H54 (cell line): ENCODE results near the gene GLRX5.

Source experiments
- DNase-seq: peaks from one replicate; pipeline ENCODE4 v3.0.0; 2011; ENCODE audit warnings: low spot score, mixed read lengths; ENCODE audit not compliant: insufficient read length
- FAIRE-seq: peaks from 3 replicates; lab custom pipeline; 2011; peaks lifted over from hg19 to GRCh38; lab: Jason Lieb, UNC
- POLR2A ChIP-seq: IDR thresholded peaks from 2 replicates; pipeline ENCODE4 v1.6.1; 2011; ENCODE audit warnings: low read depth, mild to moderate bottlenecking, low read length

Gene GLRX5

DNA sequence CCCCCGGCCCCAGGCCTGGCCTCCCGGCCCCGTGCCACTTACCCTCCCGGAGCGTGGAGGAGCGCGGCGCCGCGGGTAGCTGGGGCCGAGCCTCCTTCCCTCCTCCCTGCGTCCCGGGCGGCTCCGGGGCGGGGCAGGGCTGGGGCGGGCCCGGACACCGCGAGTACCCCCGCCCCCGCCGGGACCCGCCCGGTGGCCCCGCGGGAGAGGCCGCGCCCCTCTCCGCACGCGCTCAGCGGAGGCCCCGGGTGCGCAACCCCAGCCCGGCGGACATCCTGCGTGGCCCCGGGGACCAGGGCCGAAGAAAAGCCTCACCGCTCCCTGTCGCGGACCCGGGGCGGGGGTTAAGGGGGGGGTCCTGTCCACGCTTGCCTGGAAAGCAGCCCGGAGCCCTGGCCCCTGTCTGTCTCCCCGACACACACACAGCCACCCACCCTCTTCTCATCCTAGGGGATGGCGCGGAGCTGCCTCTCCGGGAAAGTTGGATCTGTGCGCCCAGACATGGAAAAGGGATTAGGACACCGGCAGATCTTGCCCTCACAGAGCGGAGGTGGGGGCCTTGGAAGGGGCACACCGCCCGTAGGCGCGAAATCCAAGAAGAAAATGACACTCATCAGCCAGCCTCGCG, 18.2 kb upstream of the GLRX5 start, which contains the start of gene SYNE3:
Gene SYNE3, minus strand, starts transcription at position 97 of the 628 bp plus-strand sequence. CDS start 40,829 bp downstream, outside the sequence.
- DNase-seq (no peak), FAIRE-seq (no peak)
- no peak for TF ChIP-seq POLR2A

GRCh38 chr14:95518045-95518751, 16.7 kb upstream of the GLRX5 start:
- DNase-seq (no peak), FAIRE-seq (no peak)
- TF ChIP-seq POLR2A: no peak

DNA sequence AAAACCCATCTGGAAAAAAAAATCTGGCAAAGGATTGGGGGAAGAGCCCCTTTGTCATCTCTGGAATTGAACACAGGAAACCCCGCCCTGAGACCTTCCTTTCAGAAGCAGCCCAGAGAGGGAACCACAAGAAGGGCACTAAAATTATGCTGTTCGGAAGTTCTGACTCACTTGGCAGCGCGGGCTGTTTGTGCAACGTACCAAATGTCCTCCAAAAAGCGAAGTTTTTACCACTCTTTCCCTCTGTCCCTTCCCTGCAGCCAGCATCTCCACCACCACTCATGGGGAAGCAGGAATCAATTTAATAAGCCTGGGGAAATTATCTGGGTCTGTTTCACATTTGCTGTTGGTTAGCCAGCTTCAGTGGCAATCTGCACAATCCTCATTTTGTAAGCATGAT, 15.2 kb upstream of the GLRX5 start:
- FAIRE-seq: peak; percentile 75
- DNase-seq: peak; percentile 78
- TF ChIP-seq POLR2A: no peak

- DNase-seq: no peak
- peak; percentile 45 for FAIRE-seq
- no peak for TF ChIP-seq POLR2A
Measured at GRCh38 chr14:95520346-95520745, 14.5 kb upstream of the GLRX5 start.

DNA sequence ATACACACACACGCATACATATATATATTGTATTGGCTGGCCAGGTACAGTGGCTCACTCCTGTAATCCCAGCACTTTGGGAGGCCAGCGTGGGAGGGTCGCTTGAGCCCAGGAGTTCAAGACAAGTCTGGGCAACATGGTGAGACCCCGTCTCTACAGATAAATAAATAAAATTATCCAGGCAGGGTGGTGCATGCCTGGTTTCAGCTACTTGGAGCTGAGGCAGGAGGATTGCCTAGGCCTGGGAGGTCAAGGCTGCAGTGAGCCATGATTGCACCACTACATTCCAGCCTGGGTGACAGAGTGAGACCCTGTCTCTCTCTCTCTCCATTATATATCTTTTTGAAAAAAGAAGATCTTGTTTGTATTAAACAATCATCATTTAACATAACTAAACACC, 13.8 kb upstream of the GLRX5 start:
- FAIRE-seq (no peak), DNase-seq (no peak)
- TF ChIP-seq POLR2A: no peak

- FAIRE-seq (no peak), DNase-seq (no peak)
- no peak for TF ChIP-seq POLR2A
Measured at GRCh38 chr14:95522116-95522515, 12.7 kb upstream of the GLRX5 start.

GRCh38 chr14:95522556-95522955, 12.3 kb upstream of the GLRX5 start:
- FAIRE-seq: no peak
- TF ChIP-seq POLR2A: no peak

GRCh38 chr14:95523051-95523814, 11.6 kb upstream of the GLRX5 start:
- peak; percentile 36 for FAIRE-seq
- no peak for TF ChIP-seq POLR2A
- no peak for DNase-seq

More at GRCh38 chr14:95522556-95522955, 12.3 kb upstream of the GLRX5 start:
- no peak for DNase-seq

DNA sequence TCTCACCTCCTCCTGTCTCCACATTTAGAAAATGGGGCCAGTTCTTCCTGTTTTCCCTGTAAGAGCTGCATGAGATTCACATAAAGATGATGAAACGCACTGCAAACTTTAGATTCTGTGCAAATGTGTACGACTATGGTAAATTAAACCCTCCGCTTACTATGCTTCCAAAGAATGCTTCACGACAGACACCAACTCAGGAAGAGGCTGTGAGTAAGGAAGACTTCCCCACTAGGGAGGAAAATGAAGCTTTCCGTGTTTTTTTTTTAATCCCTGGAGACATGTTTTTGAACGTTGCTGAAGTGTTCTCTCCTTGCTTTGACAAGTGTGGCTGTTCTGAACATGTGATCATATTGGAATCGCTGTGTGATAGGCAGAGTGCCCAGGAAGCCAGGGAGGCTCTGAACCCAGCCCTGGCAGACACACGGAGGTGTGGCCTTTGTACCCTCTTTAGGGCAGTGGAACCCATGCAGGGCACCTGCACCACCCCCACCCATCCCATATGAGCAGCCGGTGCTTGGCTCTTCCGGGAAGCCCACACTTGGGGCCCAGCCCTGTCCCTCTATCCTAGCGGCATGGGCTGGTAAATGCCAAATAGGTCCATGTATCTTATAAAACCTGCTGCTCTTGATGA, 10.9 kb upstream of the GLRX5 start:
- DNase-seq (no peak), FAIRE-seq (no peak)
- no peak for TF ChIP-seq POLR2A

DNA sequence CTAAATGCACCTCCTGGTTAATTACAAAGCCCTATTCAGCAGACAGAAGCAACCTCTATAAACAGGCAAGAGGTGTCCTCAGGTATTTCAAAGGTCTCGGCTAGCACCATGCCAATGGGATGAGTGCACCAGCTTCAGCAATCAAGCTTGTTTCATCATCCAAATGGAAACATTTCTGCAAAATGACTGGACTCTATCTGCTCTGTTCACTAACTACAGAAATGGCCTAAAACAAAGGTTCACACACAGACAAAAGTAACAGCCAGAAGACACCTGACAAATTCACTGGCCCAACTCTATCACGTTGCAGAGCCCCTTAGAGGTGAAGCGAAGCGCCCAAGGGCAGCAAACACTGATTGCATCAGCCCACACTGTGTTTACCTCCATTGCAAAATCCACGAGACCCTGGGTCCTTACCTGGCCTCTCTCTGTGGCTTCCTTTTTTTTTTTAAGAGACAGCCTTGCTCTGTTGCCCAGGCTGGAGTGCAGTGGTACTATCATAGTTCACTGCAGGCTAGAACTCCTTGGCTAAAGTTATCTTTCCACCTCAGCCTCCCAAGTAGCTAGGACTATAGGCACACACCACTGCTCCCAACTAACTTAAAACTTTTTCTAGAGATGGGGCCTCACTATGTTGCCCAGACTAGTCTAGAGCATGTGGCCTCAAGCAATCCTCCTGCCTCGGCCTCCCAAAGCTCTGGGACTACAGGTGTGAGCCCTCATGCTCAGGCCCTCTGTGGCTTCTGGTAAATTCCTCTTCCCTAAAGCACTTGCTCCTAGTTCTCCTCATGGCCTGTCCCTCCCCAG, 9.9 kb upstream of the GLRX5 start:
- FAIRE-seq (peak; percentile 82), DNase-seq (no peak)
- no peak for TF ChIP-seq POLR2A

DNA sequence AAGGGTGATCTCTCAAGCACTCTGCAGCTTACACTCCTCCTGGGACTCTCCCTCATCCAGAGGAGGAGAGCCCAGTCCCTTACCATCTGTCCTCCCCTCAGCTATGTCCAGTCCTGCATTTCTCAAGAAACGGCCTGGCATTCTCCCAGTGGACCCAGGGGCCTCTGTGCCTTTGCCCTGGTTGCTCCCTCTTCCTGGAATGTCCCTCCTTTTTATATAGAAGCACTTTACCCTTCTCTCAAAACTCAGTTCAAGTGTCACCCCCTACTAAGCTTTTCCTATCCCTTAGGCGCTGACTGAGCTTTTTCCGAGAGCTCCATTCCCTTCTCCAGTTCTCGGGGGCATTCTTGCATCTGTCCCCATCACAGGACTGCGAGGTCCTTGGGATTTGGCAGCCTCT, 8.9 kb upstream of the GLRX5 start:
- FAIRE-seq: no peak
- DNase-seq: no peak
- TF ChIP-seq POLR2A: no peak

DNA sequence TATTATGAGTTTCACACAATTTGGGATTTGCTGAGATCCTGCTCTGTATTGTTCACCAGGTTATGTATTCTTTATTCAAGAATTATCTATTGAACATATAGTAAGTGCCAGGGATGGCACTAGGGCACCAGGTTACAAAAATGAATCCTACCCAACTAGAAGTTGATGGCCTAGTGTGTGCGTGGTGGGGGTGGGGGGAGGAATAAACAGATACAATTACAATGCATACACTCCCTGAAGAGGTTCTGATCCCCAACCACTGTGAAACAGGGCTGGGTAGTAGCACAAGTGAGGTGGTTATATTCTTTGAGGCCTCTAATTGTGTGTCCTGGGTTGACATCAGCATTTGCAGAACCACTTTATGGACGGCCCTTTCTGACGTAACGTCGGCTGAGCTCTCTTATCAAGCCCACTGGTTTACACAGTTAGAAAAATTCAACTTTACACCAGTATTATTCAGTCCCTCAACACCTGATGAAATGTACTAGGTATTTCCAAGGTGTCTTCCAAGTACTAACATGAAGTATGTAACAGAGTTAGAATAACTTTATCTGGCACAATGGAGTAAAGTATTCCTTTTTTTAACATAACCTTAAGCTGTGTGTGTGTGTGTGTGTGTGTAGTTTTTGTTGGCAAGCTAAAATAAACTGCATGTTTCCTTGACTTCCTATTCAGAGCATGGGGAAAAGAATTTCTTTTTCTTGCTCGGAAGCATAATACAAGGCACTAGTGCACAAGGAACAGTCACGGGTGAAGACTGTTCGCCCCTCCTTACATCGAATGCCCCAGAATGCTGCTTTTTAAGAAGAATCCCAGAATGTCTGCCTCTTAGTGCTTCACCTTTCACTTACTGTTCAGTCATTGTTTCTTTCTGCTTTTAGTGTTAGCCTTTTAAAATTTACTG, 8.1 kb upstream of the GLRX5 start:
- peak; percentile 55 for FAIRE-seq
- TF ChIP-seq POLR2A: no peak
- no peak for DNase-seq
